Renal pelvis (tissue), 4 donors: ENCODE results near the gene SPIB. TPM values are rescaled to one million over a fixed set of nuclear protein-coding genes. Genes with fewer than 3 reads are reported as not detected.

Experiments used
- DNase-seq: peaks from one replicate; pipeline ENCODE4 v3.0.0-alpha.2; 2013
- polyA plus RNA-seq, 3 donors: library from polyadenylated mRNA; unstranded; fragments of 120-200 nt; gene quantifications; one replicate each; pipeline ENCODE4 v1.2.1, GENCODE V29; 2013; ENCODE audit not compliant: insufficient read length in 3 of 3

The SPIB gene
- polyA plus RNA-seq, 3 donors = 1.3 to 2.1 (median 1.3) TPM

DNA sequence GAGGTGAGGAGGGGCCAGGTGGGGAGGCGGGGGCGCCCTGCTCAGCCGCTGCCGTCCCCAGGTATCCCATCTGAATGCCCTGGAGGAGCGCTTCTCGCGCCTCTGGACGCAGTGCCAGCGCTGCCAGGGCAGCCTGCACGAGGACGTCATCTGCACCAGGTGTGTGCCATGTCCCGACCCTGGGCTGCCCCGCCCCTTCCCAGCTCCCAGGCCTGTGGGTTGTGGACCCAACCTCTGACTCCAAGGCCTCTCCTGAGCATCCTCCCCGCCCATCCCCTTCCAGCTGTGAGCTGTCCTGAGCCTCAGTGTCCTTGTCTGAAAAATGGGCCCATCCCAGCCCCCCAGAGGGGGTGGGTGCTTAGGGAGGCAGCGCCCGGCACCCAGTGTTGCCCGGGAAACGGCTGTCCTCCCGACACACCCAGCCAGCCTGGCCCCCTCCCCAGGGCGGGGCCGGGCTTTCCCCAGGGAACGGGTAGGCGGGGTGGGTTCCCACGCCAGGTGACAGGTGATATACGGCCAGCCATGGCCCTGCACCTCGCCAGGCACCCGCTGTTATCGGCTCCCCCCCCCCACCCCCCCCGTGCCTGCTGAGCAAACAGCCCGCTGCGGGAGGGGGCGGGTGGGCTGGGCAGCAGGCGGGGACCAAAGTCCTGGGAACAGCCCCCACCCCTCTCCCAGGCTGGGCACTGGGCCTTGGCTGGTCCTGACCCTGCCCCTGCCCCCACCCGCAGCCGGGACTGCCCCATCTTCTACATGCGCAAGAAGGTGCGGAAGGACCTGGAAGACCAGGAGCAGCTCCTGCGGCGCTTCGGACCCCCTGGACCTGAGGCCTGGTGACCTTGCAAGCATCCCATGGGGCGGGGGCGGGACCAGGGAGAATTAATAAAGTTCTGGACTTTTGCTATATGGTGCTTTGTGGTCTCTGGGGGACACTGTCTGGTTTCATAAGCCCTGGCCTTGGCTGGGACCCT lies 1.3 kb upstream of the SPIB start:
- DNase-seq = no peak

DNA sequence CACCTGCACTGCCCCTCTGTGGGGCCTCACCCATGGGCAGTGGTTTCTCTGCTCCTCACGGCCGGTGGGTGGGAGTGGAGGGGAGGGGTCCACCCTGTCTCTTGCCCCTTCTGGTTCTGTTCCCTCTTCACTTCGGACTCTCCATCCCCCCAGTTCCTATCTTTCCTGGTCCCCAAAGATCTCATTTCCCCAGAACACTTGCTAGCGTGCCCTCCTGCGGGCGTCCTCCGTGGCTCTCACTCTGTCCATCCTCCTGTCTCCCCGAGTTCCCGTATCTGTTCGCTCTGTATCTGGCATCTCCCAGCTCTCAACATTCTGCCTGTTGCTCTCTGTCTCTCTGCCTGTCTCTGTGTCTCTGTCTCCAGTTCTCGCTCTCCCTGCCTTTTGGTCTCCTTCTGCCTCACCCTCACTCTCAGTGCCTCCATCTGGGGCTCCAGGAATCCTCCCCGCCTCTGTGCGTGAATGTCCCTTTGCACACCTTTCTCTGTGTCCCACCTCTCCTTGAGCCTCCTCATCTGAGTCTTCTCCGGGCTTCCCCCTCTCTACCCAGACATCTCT lies 363 bp downstream of the SPIB start:
- DNase-seq = no peak

DNA sequence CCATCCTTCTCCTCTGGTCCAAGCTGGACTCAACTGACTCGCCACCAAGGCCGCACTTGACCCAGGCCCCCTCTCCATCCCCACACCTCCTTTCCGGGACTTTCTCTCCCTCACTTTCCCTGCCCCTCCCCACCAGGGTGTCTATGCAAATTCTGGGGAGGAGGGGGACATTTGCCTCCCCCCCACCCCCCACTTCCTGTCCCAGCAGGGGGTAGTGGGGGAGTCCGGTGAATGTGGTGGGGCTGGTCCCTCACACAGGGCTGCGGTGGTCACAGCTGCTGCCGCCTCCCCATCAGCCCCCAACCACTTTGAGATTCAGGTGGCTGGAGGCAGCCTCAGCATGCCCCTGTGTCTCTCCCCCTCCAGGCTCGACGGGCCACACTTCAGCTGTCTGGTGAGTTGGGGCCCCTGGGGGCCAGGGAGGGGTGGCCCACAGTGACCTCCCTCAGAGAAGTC lies 870 bp downstream of the SPIB start:
- no peak for DNase-seq

DNA sequence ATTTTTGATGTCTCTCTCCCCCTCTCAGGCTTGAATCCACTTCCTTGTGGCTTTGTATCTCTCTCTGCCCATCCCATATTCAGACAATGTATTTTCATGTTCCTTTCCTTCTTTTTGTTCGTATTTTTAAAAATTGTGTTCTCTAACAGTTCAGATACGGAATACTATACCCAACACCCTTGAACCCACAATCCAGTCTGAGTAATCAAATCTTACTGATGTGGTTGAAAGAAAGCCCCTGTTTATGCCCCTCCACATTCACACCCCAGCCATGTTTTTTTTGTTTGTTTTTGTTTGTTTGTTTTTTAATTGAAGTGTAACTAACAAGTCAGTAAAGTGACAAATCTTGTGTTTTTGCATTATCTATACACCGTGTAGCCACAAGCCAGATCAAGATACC lies 1.4 kb downstream of the SPIB start:
- DNase-seq = no peak

DNA sequence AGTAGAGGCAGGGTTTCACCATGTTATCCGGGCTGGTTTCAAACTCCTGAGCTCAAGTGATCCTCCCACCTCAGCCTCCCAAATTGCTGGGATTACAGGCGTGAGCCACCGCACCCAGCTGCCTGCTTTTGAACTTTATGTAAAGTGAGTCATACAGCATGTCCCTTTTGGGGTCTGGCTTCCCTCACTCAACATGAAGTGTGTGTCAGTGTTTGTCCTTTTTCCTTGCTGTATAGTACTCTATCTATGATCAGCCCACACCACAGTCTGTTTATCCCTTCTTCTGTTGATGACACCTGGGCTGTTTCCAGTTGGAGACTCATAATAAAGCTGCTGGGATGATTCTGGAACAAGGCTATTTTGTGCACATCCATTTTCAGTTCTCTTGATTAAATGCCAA lies 2.1 kb downstream of the SPIB start:
- DNase-seq = no peak

DNA sequence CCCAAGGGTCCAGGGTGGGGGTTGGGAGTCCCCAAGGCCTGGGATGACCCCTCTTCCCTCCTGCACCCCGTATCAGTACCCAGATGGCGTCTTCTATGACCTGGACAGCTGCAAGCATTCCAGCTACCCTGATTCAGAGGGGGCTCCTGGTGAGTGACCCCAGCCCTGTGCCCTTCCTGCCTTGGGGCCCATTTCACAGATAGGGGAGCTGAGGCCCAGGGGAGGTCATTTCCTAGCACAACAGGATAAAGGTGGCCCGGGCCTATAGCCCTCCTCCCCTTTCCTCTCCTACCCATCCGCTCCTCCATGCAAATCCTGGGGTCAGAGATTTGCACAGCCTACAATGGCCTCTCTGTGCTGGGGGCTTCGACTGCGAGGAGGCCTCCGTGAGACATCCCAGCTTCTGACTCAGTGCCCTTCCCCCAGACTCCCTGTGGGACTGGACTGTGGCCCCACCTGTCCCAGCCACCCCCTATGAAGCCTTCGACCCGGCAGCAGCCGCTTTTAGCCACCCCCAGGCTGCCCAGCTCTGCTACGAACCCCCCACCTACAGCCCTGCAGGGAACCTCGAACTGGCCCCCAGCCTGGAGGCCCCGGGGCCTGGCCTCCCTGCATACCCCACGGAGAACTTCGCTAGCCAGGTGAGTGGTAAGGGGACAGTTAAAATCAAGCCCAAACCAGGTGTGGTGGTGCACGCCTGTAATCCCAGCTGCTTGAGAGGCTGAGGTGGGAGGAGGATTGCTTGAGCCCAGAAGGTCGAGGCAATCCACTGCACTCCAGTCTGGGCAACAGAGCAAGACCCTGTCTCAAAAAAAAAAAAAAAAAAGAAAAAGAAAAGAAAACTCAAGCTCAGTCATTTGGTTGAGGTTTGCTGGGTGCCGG lies 3.9 kb downstream of the SPIB start:
- DNase-seq = no peak

DNA sequence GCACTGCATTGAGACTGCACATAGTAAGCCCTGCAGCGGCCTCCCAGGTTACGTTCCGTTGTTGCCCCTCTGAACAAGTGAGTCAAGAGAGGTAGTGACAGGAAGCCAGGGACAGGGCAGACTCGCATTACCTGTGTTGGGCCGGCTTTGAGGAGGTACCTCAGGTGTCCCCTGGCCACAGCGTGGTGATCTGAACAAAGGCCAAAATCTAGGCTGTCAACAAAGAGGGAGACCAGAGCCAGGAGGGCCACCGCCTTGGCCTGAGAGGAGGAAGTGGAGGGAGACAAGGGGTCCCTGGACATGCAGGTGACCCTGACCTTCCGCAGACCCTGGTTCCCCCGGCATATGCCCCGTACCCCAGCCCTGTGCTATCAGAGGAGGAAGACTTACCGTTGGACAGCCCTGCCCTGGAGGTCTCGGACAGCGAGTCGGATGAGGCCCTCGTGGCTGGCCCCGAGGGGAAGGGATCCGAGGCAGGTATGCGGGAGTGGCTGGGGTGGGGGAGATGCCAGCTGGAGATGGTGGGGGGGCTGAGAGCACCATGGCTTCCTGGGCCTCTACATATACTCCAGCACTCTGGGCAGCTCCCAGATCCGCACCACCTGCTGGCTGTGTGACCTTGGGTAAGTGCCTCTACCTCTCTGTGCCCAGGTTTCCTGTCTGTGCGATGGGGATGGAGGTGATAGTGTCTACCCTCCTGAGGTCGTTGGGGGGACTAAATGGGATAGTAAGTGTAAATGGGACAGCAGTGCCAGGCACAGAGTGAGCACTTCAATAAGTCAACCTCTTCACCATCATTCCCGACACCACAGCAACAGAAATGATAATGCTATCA lies 4.8 kb downstream of the SPIB start:
- DNase-seq = no peak

DNA sequence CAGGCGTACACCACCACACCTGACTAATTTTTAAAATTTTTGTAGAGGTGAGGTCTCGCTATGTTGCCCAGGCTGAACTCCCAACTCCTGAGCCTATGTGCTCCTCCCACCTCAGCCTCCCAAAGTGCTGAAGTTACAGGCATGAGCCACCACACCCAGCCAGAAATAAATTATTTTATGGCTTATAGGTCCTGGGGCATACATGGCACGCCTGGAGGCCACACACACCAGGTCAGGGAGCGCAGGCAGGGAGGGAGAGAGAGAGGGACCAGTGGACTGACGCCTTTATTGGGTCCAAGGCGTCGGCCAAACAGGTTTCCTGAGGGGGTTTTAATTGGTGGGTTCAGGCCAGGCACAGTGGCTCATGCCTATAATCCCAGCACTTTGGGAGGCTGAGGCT lies 6.8 kb downstream of the SPIB start:
- no peak for DNase-seq

DNA sequence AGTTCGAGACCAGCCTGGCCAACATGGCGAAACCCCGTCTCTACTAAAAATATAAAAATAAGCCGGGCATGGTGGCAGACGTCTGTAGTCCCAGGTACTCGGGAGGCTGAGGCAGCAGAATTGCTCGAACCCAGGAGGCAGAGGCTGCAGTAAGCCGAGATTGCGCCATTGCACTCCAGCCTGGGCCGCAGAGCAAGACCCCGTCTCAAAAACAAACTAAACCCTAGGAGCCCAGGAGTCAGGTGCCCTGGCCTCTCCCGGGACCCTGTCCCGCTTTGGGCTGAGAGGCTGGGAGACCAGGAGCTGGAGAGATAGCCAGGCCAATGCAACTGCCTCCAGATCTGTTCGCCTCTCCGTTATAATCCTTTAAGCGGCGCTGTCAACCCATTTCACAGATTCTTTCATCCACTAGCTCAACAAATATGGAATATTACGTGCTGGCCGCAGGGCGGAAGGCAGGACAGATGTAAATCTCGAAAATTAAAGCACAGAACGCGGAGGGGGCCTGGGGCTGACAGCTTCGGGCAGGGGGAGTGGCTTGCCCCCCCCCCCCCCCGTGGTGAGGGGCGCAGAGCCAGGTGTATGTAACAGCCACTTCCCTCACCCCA lies 8.7 kb downstream of the SPIB start:
- no peak for DNase-seq

DNA sequence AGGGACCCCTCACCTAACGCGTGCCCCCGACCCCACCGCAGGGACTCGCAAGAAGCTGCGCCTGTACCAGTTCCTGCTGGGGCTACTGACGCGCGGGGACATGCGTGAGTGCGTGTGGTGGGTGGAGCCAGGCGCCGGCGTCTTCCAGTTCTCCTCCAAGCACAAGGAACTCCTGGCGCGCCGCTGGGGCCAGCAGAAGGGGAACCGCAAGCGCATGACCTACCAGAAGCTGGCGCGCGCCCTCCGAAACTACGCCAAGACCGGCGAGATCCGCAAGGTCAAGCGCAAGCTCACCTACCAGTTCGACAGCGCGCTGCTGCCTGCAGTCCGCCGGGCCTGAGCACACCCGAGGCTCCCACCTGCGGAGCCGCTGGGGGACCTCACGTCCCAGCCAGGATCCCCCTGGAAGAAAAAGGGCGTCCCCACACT lies 9.3 kb downstream of the SPIB start:
- DNase-seq = peak; percentile 90

DNA sequence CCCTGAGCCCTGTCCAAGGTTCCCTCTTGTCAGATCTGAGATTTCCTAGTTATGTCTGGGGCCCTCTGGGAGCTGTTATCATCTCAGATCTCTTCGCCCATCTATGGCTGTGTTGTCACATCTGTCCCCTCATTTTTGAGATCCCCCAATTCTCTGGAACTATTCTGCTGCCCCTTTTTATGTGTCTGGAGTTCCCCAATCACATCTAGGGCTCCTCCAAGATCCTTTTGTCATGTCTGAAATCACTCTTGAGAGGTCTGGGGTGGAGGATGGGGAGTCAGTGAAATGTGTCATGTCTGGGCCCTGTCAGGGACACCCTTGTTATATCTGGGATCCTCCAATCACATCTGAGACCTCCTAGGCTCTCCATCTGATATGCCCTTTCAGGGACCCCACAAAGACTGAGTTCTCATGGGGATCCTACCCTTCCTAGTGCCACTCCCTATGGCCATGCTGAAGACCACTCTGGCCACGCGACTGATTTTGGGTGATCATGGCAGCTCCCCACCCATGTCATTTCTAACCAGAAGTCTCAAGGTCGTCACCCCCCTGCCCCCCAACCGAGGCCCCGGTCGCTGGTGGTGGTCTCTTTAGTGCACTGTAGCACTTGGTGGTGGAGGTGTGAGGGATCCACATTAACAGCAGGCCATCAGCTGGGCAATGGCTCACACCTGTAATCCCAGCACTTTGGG lies 10.2 kb downstream of the SPIB start:
- no peak for DNase-seq

DNA sequence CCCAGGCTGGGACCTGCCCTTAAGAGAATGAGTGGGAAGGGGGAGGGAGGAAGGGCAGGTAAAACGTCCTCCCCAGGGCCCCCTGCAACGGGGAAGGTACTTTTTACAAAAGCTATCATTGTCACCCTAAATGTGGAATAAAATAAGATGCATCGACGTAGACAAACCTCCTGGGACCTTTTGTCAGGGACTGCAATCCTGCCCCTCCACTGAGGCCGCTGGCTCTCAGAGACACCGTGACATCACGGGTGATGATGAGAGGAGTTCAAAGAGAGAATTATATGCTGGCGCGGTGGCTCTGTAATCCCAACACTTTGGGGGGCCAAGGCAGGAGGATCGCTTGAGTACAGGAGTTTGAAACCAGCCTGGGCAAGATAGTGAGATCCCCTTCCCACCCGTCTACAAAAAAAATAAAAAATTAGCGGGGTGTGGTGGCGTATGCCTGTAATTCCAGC lies 12.2 kb downstream of the SPIB start:
- DNase-seq = no peak

DNA sequence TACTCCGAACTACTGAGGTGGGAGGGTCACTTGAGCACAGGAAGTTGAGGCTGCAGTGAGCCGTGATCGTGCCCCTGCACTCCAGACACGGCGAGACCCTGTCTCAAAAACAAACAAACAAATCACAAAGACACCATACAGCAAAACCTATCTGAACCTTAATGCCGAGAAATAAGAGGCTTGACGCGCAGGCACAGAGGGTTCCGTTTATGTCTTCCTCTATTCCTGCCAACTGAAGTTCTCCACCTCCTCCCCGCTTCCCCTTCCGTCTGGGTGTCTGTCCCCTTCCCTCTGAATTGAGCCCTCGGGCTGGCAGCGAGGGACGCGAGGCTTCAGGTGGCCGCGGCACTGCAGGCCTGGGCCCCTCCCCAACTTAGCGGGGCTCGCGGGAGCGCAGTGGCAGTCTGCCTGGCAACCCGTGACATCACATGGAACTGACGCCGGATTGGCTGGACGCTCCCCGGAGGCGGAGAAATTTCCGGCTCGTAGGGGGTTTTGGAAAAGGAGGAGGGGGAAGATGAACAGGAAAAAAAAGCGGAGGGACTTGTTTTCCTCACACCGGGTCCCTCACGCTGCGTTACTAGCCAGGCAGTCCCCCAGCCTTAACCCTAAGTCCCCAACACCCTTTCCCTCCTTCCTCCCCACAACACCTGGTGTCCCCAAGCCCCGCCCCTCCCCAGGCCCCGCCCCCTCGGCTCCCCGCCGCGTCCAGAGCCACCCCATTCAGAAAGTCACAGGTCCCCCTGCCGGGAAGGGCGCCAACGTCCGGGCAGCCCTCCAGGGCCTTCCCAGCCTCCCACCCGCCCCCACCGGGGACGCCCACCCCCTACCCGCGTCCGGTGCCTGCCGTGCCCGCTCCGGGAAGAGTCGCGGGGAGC lies 12.8 kb downstream of the SPIB start:
- peak; percentile 86 for DNase-seq

DNA sequence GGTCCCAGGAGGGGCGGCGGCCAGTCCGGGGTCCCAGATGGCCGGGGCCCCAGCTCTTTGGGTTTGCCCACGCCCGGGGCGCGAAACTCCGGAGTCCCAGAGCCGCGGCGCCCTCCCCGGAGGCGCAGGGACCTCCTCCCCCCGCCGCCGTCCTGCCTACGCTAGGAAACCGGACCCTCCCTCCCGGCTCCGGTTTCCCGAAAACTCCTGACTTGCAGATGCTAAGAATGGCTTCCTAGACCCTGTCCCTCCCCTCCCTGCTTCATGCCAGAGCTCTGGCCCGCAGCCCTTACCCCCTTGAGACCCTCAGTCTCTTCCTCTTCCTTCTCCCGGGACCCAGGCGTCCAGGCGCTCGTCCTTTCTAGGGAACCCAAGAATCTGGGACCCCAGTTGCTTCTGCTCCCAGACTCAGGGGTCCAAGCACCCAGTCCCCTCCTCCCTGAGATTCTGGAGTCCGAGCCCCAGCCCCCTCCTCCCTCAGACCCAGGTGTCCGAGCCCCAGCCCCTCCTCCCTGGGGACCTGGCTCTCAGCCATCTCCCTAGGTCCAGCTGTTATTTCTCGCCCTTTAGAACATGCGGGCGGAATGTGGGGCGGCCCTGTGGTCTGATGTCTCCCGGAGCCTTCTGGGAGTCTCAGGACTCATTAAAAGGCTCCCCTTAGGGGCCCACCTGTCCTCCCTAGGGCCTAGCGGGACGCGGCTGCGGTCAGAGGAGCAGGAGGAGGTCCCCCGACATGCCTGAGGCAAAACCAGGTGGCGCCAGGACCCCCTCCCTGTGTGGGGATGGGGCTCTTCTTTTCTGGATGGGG lies 13.7 kb downstream of the SPIB start, which contains the start of gene MYBPC2:
TSS of gene MYBPC2 (plus strand) at position 672 of the 808 bp plus-strand sequence. CDS start at position 734, 62 bp downstream.
- peak; percentile 66 for DNase-seq

DNA sequence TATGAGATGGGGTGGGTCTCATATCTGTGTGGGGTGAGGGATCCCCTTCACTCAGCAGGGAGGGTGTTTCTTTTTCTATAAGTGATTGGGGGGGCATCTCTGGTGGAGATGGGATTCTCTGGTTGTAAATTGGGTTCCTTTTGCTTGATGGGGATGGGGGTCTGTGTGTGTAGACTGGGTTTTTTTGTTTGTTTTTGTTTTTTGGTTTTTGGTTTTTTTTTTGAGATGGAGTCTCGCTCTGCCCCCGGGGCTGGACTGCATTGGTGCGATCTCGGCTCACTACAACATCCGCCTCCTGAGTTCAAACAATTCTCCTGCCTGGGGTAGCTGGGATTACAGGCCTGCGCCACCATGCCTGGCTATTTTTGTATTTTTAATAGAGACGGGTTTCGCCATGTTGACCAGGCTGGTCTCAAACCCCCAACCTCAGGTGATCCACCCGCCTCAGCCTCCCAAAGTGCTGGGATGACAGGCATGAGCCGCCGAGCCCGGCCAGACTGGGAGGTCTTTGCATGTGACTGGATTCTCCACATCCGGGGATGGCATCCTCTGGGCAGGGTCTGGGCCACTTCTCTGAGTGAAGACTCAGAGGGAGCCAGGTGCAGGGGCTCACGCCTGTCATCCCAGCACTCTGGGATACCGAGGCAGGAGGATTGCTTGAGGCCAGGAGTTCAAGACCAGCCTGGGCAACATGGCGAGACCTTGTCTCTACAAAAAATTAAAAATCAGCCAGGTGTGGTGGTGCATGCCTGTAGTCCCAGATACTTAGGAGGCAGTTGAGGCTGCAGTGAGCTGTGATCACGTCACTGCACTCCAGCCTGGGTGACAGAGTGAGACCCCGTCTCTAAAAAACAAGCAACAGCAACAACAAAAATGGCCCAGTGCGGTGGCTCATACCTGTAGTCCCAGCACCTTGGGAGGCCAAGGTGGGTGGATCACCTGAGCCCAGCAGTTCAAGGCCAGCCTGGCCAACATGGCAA lies 14.8 kb downstream of the SPIB start:
- DNase-seq = no peak

DNA sequence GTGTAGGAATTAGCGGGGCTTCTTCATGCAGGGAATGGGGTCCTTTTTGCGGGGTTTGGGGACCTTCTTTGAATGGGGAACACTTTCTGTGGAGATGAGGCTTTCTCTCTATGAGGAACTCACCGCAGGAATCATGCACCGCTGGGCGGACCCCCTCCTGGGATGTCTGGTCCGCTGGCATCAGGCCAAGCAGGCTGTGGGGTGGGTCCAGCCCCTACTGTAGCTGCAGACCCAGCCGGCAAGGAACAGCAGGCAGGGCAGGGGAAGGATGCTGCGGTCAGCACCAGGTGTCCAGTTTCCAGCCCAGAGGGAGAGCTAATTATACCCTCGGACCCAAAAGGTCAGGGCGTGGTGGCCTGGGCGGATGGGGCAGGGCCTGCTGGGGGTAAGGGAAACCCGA lies 15.8 kb downstream of the SPIB start:
- DNase-seq = no peak

DNA sequence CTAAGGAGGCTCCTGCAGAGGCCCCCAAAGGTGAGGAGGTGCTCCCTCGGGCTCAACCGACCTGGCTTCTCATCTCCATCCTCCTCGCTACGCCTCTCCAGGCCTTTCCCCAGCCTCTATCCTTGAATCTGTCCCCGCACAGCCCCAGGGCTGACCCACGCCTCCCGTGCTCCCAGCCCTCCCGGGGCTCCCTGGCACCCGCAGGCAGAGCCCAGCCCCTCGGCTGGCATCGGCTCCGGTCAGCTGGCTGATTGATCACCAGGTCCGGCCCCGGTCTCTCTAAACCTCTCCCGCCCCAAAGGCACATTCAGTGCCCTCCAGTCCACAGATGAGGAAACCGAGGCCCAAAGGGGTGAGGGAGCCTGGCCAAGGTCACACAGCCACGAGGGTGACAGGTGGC lies 16.5 kb downstream of the SPIB start:
- no peak for DNase-seq
